MM.1S (cell line): Measurements from ENCODE around the gene HBS1L.

Experiments used
- DNase-seq: peaks from one replicate; pipeline ENCODE4 v3.0.0-alpha.2; 2015
- H2AFZ ChIP-seq: fragments of 300-600 bp; sonication (generic); 2 replicates; pipeline ENCODE4 v1.6.0; 2016; ENCODE audit warnings: antibody characterized with exemption, low read length
- H3F3A ChIP-seq: fragments of 300-600 bp; sonication (generic); 2 replicates; pipeline ENCODE4 v1.6.1; 2016; ENCODE audit warnings: mild to moderate bottlenecking, antibody characterized with exemption, low read length, moderate library complexity, mixed read lengths; ENCODE audit not compliant: insufficient read depth
- H3K27ac ChIP-seq: fragments of 300-600 bp; sonication (generic); 2 replicates; pipeline ENCODE4 v1.5.1; 2016; ENCODE audit warnings: mild to moderate bottlenecking, low read length
- H3K27me3 ChIP-seq: fragments of 300-600 bp; sonication (generic); replicated peaks from 2 replicates; pipeline ENCODE4 v1.6.0; 2016; ENCODE audit warnings: low read length; ENCODE audit not compliant: insufficient read depth
- H3K36me3 ChIP-seq: fragments of 300-600 bp; sonication (generic); replicated peaks from 2 replicates; pipeline ENCODE4 v1.6.1; 2016; ENCODE audit warnings: mild to moderate bottlenecking, low read length, mixed read lengths; ENCODE audit not compliant: insufficient read depth
- H3K4me1 ChIP-seq: fragments of 300-600 bp; sonication (generic); 2 replicates; pipeline ENCODE4 v1.6.1; 2016; ENCODE audit warnings: low read length, mixed read lengths
- H3K4me2 ChIP-seq: fragments of 300-600 bp; sonication (generic); 2 replicates; pipeline ENCODE4 v1.6.0; 2016; ENCODE audit warnings: low read depth, low read length
- H3K4me3 ChIP-seq: fragments of 300-600 bp; sonication (generic); 2 replicates; pipeline ENCODE4 v1.5.1; 2016; ENCODE audit warnings: low read length, mixed read lengths
- H3K79me2 ChIP-seq: fragments of 300-600 bp; sonication (generic); 2 replicates; pipeline ENCODE4 v1.6.1; 2016; ENCODE audit warnings: mixed run types, low read length, mixed read lengths
- H3K9ac ChIP-seq: fragments of 300-600 bp; sonication (generic); 2 replicates; pipeline ENCODE4 v1.6.1; 2016; ENCODE audit warnings: low read length, mixed read lengths
- H3K9me2 ChIP-seq: fragments of 300-600 bp; sonication (generic); replicated peaks from 2 replicates; pipeline ENCODE4 v1.6.1; 2016; ENCODE audit warnings: mild to moderate bottlenecking, low read length, mixed read lengths; ENCODE audit not compliant: insufficient read depth
- H3K9me3 ChIP-seq: fragments of 300-600 bp; sonication (generic); replicated peaks from 2 replicates; pipeline ENCODE4 v1.6.1; 2016; ENCODE audit warnings: mild to moderate bottlenecking, low read length, mixed read lengths; ENCODE audit not compliant: insufficient read depth
- H4K20me1 ChIP-seq: fragments of 300-600 bp; sonication (generic); 2 replicates; pipeline ENCODE4 v1.6.1; 2016; ENCODE audit warnings: mild to moderate bottlenecking, low read length, moderate library complexity, mixed read lengths; ENCODE audit not compliant: insufficient read depth
- EZH2 ChIP-seq: fragments of 300-600 bp; sonication (generic); optimal IDR thresholded peaks from 2 replicates; pipeline ENCODE3; 2017; ENCODE audit warnings: low read depth, mild to moderate bottlenecking, antibody characterized with exemption, low read length, mixed read lengths
- EZH2phosphoT487 ChIP-seq: fragments of 300-600 bp; sonication (generic); IDR thresholded peaks from 2 replicates; pipeline ENCODE4 v1.6.1; 2018; ENCODE audit warnings: antibody characterized with exemption, low read length
- TF ChIP-seq, protein P1 (sequence below): fragments of 300-600 bp; sonication (generic); IDR thresholded peaks from 2 replicates; pipeline ENCODE4 v1.5.1; 2016; ENCODE audit warnings: antibody characterized with exemption, low read length, mixed read lengths

Gene HBS1L

DNA sequence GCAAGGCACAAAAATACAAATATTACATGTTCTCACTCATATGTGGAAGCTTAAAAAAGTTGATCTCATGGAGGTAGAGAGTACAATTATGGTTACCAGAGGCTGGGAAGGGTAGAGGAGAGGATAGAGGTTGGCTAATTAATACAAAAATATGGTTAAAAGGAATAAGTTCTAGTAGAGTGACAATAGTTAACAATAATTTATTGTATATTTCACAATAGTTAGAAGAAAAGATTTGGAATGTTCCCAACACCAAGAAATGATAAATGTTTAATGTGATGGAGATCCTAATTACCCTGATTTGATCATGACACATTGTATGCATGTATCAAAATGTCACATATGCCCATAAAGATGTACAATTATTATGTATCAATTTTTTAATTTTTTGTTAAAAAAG is 106.5 kb downstream of the HBS1L start:
- Histone ChIP-seq H3F3A (no peaks in the 10 kb centered on the region), H3K27me3 (no peaks in the 10 kb centered on the region)
- TF ChIP-seq, protein P1, sequence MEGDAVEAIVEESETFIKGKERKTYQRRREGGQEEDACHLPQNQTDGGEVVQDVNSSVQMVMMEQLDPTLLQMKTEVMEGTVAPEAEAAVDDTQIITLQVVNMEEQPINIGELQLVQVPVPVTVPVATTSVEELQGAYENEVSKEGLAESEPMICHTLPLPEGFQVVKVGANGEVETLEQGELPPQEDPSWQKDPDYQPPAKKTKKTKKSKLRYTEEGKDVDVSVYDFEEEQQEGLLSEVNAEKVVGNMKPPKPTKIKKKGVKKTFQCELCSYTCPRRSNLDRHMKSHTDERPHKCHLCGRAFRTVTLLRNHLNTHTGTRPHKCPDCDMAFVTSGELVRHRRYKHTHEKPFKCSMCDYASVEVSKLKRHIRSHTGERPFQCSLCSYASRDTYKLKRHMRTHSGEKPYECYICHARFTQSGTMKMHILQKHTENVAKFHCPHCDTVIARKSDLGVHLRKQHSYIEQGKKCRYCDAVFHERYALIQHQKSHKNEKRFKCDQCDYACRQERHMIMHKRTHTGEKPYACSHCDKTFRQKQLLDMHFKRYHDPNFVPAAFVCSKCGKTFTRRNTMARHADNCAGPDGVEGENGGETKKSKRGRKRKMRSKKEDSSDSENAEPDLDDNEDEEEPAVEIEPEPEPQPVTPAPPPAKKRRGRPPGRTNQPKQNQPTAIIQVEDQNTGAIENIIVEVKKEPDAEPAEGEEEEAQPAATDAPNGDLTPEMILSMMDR = no peak
- TF ChIP-seq EZH2phosphoT487 (no peak), EZH2 (no peak)

DNA sequence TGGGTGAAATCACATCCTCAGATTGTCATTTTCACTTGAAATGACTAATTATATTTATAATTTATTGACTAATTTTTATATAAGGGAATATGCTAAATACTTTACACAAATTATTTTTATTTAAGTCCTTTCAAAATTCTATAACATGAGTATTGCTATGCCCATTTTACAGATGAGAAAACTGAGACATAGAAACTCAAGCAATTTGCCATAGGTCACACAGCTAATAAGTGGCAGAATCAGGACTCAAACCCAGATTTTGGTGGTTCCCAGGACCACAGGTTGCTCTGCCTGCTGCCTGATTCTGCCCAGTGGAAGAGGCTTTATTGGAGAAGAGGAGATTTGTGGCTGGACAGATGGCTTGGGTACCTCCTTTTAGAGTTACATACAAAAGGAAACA is 109.6 kb downstream of the HBS1L start:
- Histone ChIP-seq H3K36me3 (no peaks in the 10 kb centered on the region), H3F3A (no peaks in the 10 kb centered on the region)

More for the DNA sequence above, 106.5 kb downstream of the HBS1L start:
- Histone ChIP-seq H3K4me2 (no peak overlapping the region), H3K9ac (no peak overlapping the region), H3K79me2 (no peaks in the 10 kb centered on the region), H3K9me3 (no peaks in the 10 kb centered on the region), H3K4me3 (no peak overlapping the region), H3K27ac (no peak overlapping the region), H2AFZ (no peak overlapping the region), H4K20me1 (no peaks in the 10 kb centered on the region), H3K9me2 (no peaks in the 10 kb centered on the region), H3K36me3 (no peaks in the 10 kb centered on the region), H3K4me1 (no peaks in the 10 kb centered on the region)
- DNase-seq = no peak

DNA sequence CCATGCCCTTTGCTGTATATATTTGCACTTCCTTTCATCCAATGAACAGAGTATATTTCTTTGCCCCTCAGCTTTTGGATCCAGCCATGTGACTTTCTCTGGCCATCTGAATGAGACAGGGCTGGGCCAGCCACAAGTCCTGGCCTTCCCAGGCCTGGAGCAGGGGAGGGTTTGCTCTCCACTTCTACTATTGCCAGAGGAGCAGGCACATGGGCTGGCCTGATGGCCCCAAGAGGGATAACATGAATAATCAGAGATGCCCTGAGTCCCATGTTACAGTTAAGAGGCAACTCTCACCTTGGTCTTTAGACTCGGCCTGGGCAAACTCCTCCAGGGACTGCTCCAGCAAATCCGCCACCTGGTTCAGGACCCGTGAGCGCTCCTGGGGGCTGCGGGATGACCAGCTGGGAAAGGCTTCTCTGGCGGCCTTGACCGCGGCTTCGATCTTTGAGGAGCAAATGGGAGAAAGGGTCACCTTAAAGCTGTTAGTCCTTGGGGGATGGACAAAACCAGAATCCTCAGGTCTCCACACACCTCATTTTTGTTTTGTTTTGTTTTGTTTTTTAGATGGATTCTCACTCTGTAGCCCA is 111.0 kb downstream of the HBS1L start:
- TF ChIP-seq EZH2phosphoT487 (no peak), EZH2 (no peak)
- TF ChIP-seq, protein P1 = no peak
- H3K36me3 ChIP-seq = no peaks in the 10 kb centered on the region
- no peak overlapping the region for H2AFZ ChIP-seq
- no peak overlapping the region for H3K27ac ChIP-seq
- H3K4me3 ChIP-seq = no peak overlapping the region
- H3K27me3 ChIP-seq = no peaks in the 10 kb centered on the region
- H3K79me2 ChIP-seq = no peaks in the 10 kb centered on the region
- DNase-seq = no peak
- no peaks in the 10 kb centered on the region for H3K9me3 ChIP-seq
- no peaks in the 10 kb centered on the region for H3K4me1 ChIP-seq
- H3K4me2 ChIP-seq = no peak overlapping the region
- no peaks in the 10 kb centered on the region for H3K9me2 ChIP-seq
- H3F3A ChIP-seq = no peaks in the 10 kb centered on the region
- H4K20me1 ChIP-seq = no peaks in the 10 kb centered on the region
- H3K9ac ChIP-seq = no peak overlapping the region

More for the DNA sequence above, 109.6 kb downstream of the HBS1L start:
- H3K27ac ChIP-seq = no peak overlapping the region
- no peak overlapping the region for H3K4me3 ChIP-seq
- no peaks in the 10 kb centered on the region for H3K79me2 ChIP-seq
- no peaks in the 10 kb centered on the region for H3K27me3 ChIP-seq
- TF ChIP-seq EZH2phosphoT487 (no peak), EZH2 (no peak)
- TF ChIP-seq, protein P1 = no peak
- no peaks in the 10 kb centered on the region for H3K9me2 ChIP-seq
- DNase-seq = no peak
- no peak overlapping the region for H3K9ac ChIP-seq
- H3K9me3 ChIP-seq = no peaks in the 10 kb centered on the region
- no peaks in the 10 kb centered on the region for H4K20me1 ChIP-seq
- no peaks in the 10 kb centered on the region for H3K4me1 ChIP-seq
- H3K4me2 ChIP-seq = no peak overlapping the region
- no peak overlapping the region for H2AFZ ChIP-seq
